ENCODE results near the gene SCNN1B.

GRCh38 chr16:23276821-23277220 lies 25.3 kb upstream of the SCNN1B start:
- no peak for TF ChIP-seq CTCF (conservative IDR thresholded peaks at IDR 0.05; ENCODE audit: low read depth, low read length)
- TF ChIP-seq EZH2 (IDR thresholded peaks at IDR 0.05; ENCODE audit: borderline replicate concordance, low read depth, low read length, poor library complexity, severe bottlenecking) = no peak
